ENCODE results near the gene LRCH1. TPM values are rescaled to one million over a fixed set of nuclear protein-coding genes. Genes with fewer than 3 reads are reported as not detected.
"Not testable (repeated sequence)": the region's sequence is repeated elsewhere in the genome, so short reads cannot be mapped to it uniquely, and the experiment has no call there.

The LRCH1 gene
- total RNA-seq, 2 experiments from 2014 or later: 16.7 to 27.8 TPM

DNA sequence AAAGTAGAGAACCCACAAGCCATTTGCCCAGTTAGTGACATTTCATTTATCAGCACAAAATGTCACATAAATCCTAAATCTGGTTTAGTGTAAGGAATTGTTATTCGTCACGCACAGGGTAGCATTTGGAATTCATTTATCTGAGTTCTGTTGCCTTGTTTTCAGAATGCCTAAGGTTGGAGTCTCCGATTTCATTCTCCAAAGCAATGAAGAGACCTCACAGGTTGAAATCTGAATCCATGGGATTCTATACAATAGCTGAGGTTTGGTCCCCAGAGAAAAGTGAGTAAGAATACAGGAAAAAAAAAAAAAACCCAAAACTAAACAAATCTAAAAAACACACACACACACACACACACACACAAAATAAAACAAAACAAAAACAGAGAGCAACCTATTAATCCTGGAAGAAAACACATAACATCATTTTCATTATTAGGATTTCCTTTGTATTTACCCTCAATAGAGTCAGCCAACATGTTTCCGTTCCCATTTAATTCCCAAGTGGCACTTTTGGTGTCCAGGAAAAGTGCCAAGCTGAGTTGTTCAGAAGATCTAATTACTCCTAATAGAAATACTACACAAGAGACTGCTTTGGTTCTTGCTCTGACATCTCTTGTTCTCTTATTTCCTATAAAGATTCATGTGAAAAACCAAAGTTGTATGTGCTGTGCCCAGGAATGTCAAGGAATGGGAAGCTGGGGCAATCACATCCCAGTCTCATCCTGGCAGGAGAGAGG, 36.2 kb upstream of the LRCH1 start:
- intact Hi-C loops (cut with micrococcal nuclease; ENCODE audit: unreplicated experiment): no loop called here
- Histone ChIP-seq H3K9me3 (ENCODE audit: low read length) (no peaks in the 10 kb centered on the region), H4K20me1 (ENCODE audit: insufficient read depth, low read length) (no peaks in the 10 kb centered on the region), H3K79me2 (ENCODE audit: insufficient read depth, low read depth, low read length) (no peaks in the 10 kb centered on the region), H3K36me3 (ENCODE audit: insufficient read depth, low read length) (no peaks in the 10 kb centered on the region), H3K27ac (ENCODE audit: low read depth, low read length, poor library complexity, severe bottlenecking) (no peak overlapping the region), H3K4me2 (ENCODE audit: low read length) (no peak overlapping the region), H3K4me3 (ENCODE audit: low read depth, low read length, poor library complexity, severe bottlenecking) (no peak overlapping the region), H3K4me1 (ENCODE audit: insufficient read depth, low read length, poor library complexity, severe bottlenecking) (no peaks in the 10 kb centered on the region), H3K9me2 (ENCODE audit: insufficient read depth, low read length) (no peaks in the 10 kb centered on the region), H2AFZ (ENCODE audit: low read length) (no peak overlapping the region)
- DNase-seq (ENCODE audit: low spot score): no peak
- CTCF ChIA-PET (ENCODE audit: unreplicated experiment): no interaction called here
- TF ChIP-seq, protein P1, sequence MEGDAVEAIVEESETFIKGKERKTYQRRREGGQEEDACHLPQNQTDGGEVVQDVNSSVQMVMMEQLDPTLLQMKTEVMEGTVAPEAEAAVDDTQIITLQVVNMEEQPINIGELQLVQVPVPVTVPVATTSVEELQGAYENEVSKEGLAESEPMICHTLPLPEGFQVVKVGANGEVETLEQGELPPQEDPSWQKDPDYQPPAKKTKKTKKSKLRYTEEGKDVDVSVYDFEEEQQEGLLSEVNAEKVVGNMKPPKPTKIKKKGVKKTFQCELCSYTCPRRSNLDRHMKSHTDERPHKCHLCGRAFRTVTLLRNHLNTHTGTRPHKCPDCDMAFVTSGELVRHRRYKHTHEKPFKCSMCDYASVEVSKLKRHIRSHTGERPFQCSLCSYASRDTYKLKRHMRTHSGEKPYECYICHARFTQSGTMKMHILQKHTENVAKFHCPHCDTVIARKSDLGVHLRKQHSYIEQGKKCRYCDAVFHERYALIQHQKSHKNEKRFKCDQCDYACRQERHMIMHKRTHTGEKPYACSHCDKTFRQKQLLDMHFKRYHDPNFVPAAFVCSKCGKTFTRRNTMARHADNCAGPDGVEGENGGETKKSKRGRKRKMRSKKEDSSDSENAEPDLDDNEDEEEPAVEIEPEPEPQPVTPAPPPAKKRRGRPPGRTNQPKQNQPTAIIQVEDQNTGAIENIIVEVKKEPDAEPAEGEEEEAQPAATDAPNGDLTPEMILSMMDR (conservative IDR thresholded peaks at IDR 0.05; ENCODE audit: low read length): no peak
- TF ChIP-seq EZH2phosphoT487 (IDR thresholded peaks at IDR 0.05; ENCODE audit: borderline replicate concordance, low read depth, low read length): no peak
- POLR2A ChIA-PET: interaction anchor here (0.6 to 0.9 kb wide), 2 partner anchors 333 to 428 kb away, joined by 3 read pairs; no protein-coding TSS in a partner anchor
- BruUV-seq (replicated peaks): no TSS peak

DNA sequence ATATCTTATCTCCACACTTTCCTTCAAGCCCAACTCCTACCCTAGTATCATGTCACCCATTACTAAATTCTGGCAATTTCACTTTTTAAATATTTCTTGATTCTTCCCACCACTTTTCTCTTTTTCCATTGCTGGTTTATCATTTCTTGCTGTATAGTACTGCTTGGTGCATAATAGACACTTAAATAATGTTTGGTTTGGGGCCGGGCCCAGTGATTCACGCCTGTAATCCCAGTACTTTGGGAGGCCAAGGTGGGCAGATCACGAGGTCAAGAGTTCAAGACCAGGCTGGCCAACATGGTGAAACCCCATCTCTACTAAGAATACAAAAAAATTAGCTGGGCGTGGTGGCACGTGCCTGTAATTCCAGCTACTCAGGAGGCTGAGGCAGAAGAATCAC, 35.2 kb upstream of the LRCH1 start:
- H3K4me2 ChIP-seq (ENCODE audit: low read length); H3K9me2 ChIP-seq (ENCODE audit: insufficient read depth, low read length); H3K27ac ChIP-seq (ENCODE audit: low read depth, low read length, poor library complexity, severe bottlenecking); H3K4me3 ChIP-seq (ENCODE audit: low read depth, low read length, poor library complexity, severe bottlenecking); H2AFZ ChIP-seq (ENCODE audit: low read length); DNase-seq (ENCODE audit: low spot score); H4K20me1 ChIP-seq (ENCODE audit: insufficient read depth, low read length); BruUV-seq (replicated peaks); intact Hi-C loops (cut with micrococcal nuclease; ENCODE audit: unreplicated experiment); H3K79me2 ChIP-seq (ENCODE audit: insufficient read depth, low read depth, low read length); CTCF ChIA-PET (ENCODE audit: unreplicated experiment); H3K9me3 ChIP-seq (ENCODE audit: low read length); H3K4me1 ChIP-seq (ENCODE audit: insufficient read depth, low read length, poor library complexity, severe bottlenecking); H3K36me3 ChIP-seq (ENCODE audit: insufficient read depth, low read length): not testable (repeated sequence)
- POLR2A ChIA-PET: interaction anchor here (0.9 to 1.1 kb wide), 2 partner anchors 166 to 332 kb away, joined by 3 read pairs; no protein-coding TSS in a partner anchor

DNA sequence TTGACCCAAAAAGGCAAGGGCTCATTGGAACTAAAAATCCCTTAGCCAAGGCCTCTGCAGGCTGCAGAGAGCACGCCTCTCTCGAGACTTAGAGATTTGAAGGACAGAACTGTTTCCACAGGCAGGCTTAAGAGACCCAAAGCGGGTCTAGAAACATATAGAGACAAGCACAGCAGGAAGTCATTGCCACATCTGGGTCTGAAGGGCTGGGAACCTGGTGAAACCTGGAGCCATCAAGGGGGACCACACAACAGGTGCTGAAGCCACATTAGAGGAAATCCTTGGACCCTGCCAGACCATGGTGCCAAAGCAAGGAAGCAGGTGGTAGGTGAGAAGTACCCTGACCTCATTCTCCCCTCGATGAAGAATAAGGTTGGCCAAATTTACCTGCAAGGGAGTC, 33.8 kb upstream of the LRCH1 start:
- intact Hi-C loops (cut with micrococcal nuclease; ENCODE audit: unreplicated experiment): no loop called here
- no peaks in the 10 kb centered on the region for H3K9me2 ChIP-seq (ENCODE audit: insufficient read depth, low read length)
- POLR2A ChIA-PET: interaction anchor here (1.1 kb wide), 1 partner anchor 164 kb away, joined by 3 read pairs; no protein-coding TSS in a partner anchor
- BruUV-seq (replicated peaks): no TSS peak
- H3K36me3 ChIP-seq (ENCODE audit: insufficient read depth, low read length): no peaks in the 10 kb centered on the region
- CTCF ChIA-PET (ENCODE audit: unreplicated experiment): no interaction called here
- H4K20me1 ChIP-seq (ENCODE audit: insufficient read depth, low read length): no peaks in the 10 kb centered on the region
- no peaks in the 10 kb centered on the region for H3K4me1 ChIP-seq (ENCODE audit: insufficient read depth, low read length, poor library complexity, severe bottlenecking)
- H3K27ac ChIP-seq (ENCODE audit: low read depth, low read length, poor library complexity, severe bottlenecking): no peak overlapping the region
- no peak for TF ChIP-seq EZH2phosphoT487 (IDR thresholded peaks at IDR 0.05; ENCODE audit: borderline replicate concordance, low read depth, low read length)
- TF ChIP-seq, protein P1 (conservative IDR thresholded peaks at IDR 0.05; ENCODE audit: low read length): no peak
- no peak overlapping the region for H2AFZ ChIP-seq (ENCODE audit: low read length)
- no peaks in the 10 kb centered on the region for H3K79me2 ChIP-seq (ENCODE audit: insufficient read depth, low read depth, low read length)
- no peak overlapping the region for H3K4me2 ChIP-seq (ENCODE audit: low read length)
- H3K9me3 ChIP-seq (ENCODE audit: low read length): no peaks in the 10 kb centered on the region
- no peak for DNase-seq (ENCODE audit: low spot score)
- H3K4me3 ChIP-seq (ENCODE audit: low read depth, low read length, poor library complexity, severe bottlenecking): no peak overlapping the region
